A549 treated with CORT108297 at 1 μM for 4 hours (cell line): ENCODE measurements around the gene CITED1. TPM values are rescaled to one million over a fixed set of nuclear protein-coding genes. Genes with fewer than 3 reads are reported as not detected.

ENCODE experiments used
- total RNA-seq: library from RNA; stranded (reverse); fragments of 200-300 nt; extraction: Qiagen RNA extraction; gene quantifications from 5 replicates; pipeline ENCODE4 v1.2.3, GENCODE V29; 2022

The CITED1 gene
- 0.80 to 2.0 TPM (median 1.7 TPM) in 5 replicates for total RNA-seq

GRCh38 chrX:72305286-72306084 is at the start of gene CITED1:
CITED1 (minus strand) TSS chrX:72305914; CDS start chrX:72302869, 3,045 bp downstream.

Other genes with a start within 250 kb of the CITED1 start
- 2.2 to 2.6 TPM (median 2.6 TPM) in 5 replicates for gene RTL5, start 174.0 kb downstream of the CITED1 start, total RNA-seq
- 33.1 to 80.8 TPM (median 37.2 TPM) in 5 replicates for gene PIN4, start 124.2 kb downstream of the CITED1 start, total RNA-seq
- 11.1 to 15.1 TPM (median 12.4 TPM) in 5 replicates for gene ERCC6L, start 66.9 kb downstream of the CITED1 start, total RNA-seq
- gene RPS4X, start 28.7 kb downstream of the CITED1 start, total RNA-seq = 1,498 to 2,287 TPM (median 1,564 TPM) in 5 replicates